Pancreas (tissue), 10 donors: Measurements from ENCODE around the gene PHIP. TPM values are rescaled to one million over a fixed set of nuclear protein-coding genes. Genes with fewer than 3 reads are reported as not detected.
A peak's percentile ranks its signal among the peaks of the same experiment; 100 is the strongest.

Source experiments
- ATAC-seq, 4 donors: fragments of 200-7000 bp; cut with Tn5 transposase; one replicate each; pipeline versions ENCODE4 v1.8.0 to v1.9.1; 2020; ENCODE audit warnings: mild to moderate bottlenecking in 4 of 4, moderate library complexity in 4 of 4
- DNase-seq, 6 donors: peaks; one replicate each; pipeline ENCODE4 v3.0.0-alpha.2; 2020
- FAIRE-seq: peaks from 2 replicates; lab custom pipeline; 2012; peaks lifted over from hg19 to GRCh38; lab: Jason Lieb, UNC
- H3K27ac ChIP-seq, 4 donors: fragments of 200-600 bp; sonication (generic); 1 replicate in 3 of 4; 2 replicates in 1 of 4; pipeline versions ENCODE4 v1.5.0 to v1.8.0; 2020
- H3K27me3 ChIP-seq, 4 donors: fragments of 200-600 bp; one replicate each; pipeline ENCODE4 v1.8.0; 2021
- H3K36me3 ChIP-seq, 3 donors: fragments of 200-600 bp; sonication (generic) in 1 of 3; one replicate each; pipeline versions ENCODE4 v1.5.0 to v1.8.0; 2020 to 2021
- H3K4me1 ChIP-seq, 3 donors: fragments of 200-600 bp; one replicate each; pipeline ENCODE4 v1.8.0; 2021
- H3K4me3 ChIP-seq, 4 donors: fragments of 200-600 bp; sonication (generic) in 2 of 4; one replicate each; pipeline versions ENCODE4 v1.5.0 to v1.8.0; 2020 to 2021
- H3K9me3 ChIP-seq, 4 donors: fragments of 200-600 bp; one replicate each; pipeline ENCODE4 v1.8.0; 2021
- CTCF ChIP-seq, 4 donors: fragments of 200-600 bp; sonication (generic) in 3 of 4; IDR thresholded peaks; one replicate each; pipeline versions ENCODE4 v1.5.0 to v1.8.0; 2021; ENCODE audit warnings: antibody characterized with exemption in 4 of 4
- WGBS, 2 donors: extraction: QIAGEN DNeasy Blood & Tissue Kit; methylation state at CpG; one replicate each; pipeline ENCODE4 v1.1.7; 2013; 5-methylcytosine and 5-hydroxymethylcytosine counted together
- intact Hi-C, 3 donors: fragments of 100-400 bp; cut with DNase I; formaldehyde crosslinking; loops; one replicate each; pipeline versions ENCODE4 v1.11.1 to v1.14.2; 2022
- polyA plus RNA-seq, 2 donors: library from polyadenylated mRNA; stranded (reverse); fragments of 200-250 nt; gene quantifications; one replicate each; pipeline ENCODE4 v1.2.3, GENCODE V29; 2013
- total RNA-seq, 6 donors: library from RNA; stranded (reverse); fragmentation: NEBNext Ultra II Directional in 4 of 6; extraction: Animal tissue kit (Norgen Biotek cat#: 25700) in 4 of 6; gene quantifications; one replicate each; pipeline versions ENCODE4 v1.2.1 to v1.2.4, GENCODE V29; 2021 to 2023
- donor health status: healthy with polysubstance abuse.
- donor health status: DM: no; HTN: no; CAD: no; lungs with moderate emphysema.
- donor health status: DM: no; HTN: no; CAD: no.
- donor health status: control.
- donor health status: control.
- donor health status: Bipolar disorder and iron deficiency.
- donor health status: DM: yes; HTN: yes; CAD: no.
- donor health status: DM: no; HTN: no; CAD: no.
- donor health status: DM: no; HTN: no; CAD: no.
- donor health status: DM: yes; HTN: yes; CAD: no.

PHIP gene
- total and polyA plus RNA-seq, 8 donors, result 8.3 to 17.9 (median 11.0) TPM

GRCh38 chr6:79077715-79078074, 359 bp downstream of the PHIP start:
- H3K27me3 ChIP-seq, result no peaks in the 10 kb centered on the region
- peak overlapping the region; percentile 94 to 99 (median 98) for H3K27ac ChIP-seq
- TF ChIP-seq CTCF (IDR thresholded peaks at IDR 0.05), result no peak
- ATAC-seq (peak; percentile 33 to 57 (median 44)), FAIRE-seq (no peak), DNase-seq (peak in 5 of 6 donors; percentile 53 to 77 (median 60))
- no peaks in the 10 kb centered on the region for H3K36me3 ChIP-seq
- intact Hi-C loops, result no loop called here
- peak overlapping the region; percentile 80 to 92 (median 84) for H3K4me3 ChIP-seq
- 1% methylated on average over 31 to 49 of the region's 49 CpGs for WGBS, 2 donors
- H3K9me3 ChIP-seq, result no peaks in the 10 kb centered on the region
- H3K4me1 ChIP-seq, result peaks cover 3 to 27% (median 26%) of the 10 kb centered on the region in 3 donors

- intact Hi-C loops, result no loop called here
- 1% methylated on average over 56 to 79 of the region's 79 CpGs for WGBS, 2 donors
- Histone ChIP-seq H3K4me1 (peaks cover 3 to 27% (median 26%) of the 10 kb centered on the region in 3 donors), H3K4me3 (peak overlapping the region; percentile 41 to 92 (median 68)), H3K27ac (peak overlapping the region; percentile 91 to 99 (median 94)), H3K9me3 (no peaks in the 10 kb centered on the region), H3K36me3 (no peaks in the 10 kb centered on the region), H3K27me3 (no peaks in the 10 kb centered on the region)
- ATAC-seq, result peak; percentile 77 to 87 (median 81)
- TF ChIP-seq CTCF (IDR thresholded peaks at IDR 0.05), result no peak
- peak; percentile 86 to 94 (median 90) for DNase-seq
- FAIRE-seq, result no peak
These were observed 1.0 kb downstream of the PHIP start for GRCh38 chr6:79076782-79077641.

- intact Hi-C loops, result no loop called here
- FAIRE-seq (no peak), ATAC-seq (no peak), DNase-seq (no peak)
- 2% methylated on average over 5 of the region's 5 CpGs for WGBS, 2 donors
- no peak for TF ChIP-seq CTCF (IDR thresholded peaks at IDR 0.05)
- no peaks in the 10 kb centered on the region for H3K27me3 ChIP-seq
- no peaks in the 10 kb centered on the region for H3K36me3 ChIP-seq
- H3K27ac ChIP-seq, result peak overlapping the region in 3 of 4 donors; percentile 4 to 99 (median 97)
- no peaks in the 10 kb centered on the region for H3K9me3 ChIP-seq
- peak overlapping the region in 2 of 4 donors; percentile 81 to 92 for H3K4me3 ChIP-seq
- H3K4me1 ChIP-seq, result peaks cover 3 to 31% (median 28%) of the 10 kb centered on the region in 3 donors
These were observed 1.9 kb downstream of the PHIP start for GRCh38 chr6:79076160-79076559.

GRCh38 chr6:79073888-79074287, 4.2 kb downstream of the PHIP start:
- ATAC-seq, result no peak
- H3K27ac ChIP-seq, result no peak overlapping the region
- H3K9me3 ChIP-seq, result no peaks in the 10 kb centered on the region
- H3K4me3 ChIP-seq, result no peak overlapping the region
- peaks cover 3 to 31% (median 23%) of the 10 kb centered on the region in 3 donors for H3K4me1 ChIP-seq
- no peak for FAIRE-seq
- 81 to 89% methylated on average over 1 of the region's 1 CpG for WGBS, 2 donors
- no peak for DNase-seq
- H3K27me3 ChIP-seq, result no peaks in the 10 kb centered on the region
- no peaks in the 10 kb centered on the region for H3K36me3 ChIP-seq
- intact Hi-C loops, result no loop called here
- no peak for TF ChIP-seq CTCF (IDR thresholded peaks at IDR 0.05)
